GM12892 (cell line): ENCODE results near the gene C2CD3.
A peak's percentile ranks its signal among the peaks of the same experiment; 100 is the strongest.

Experiments
- DNase-seq: peaks from one replicate; pipeline ENCODE4 v3.0.0; 2011; ENCODE audit not compliant: insufficient read length
- FAIRE-seq: peaks from 2 replicates; lab custom pipeline; 2011; peaks lifted over from hg19 to GRCh38; lab: Jason Lieb, UNC
- POLR2A ChIP-seq: IDR thresholded peaks from 2 replicates; pipeline ENCODE4 v1.6.1; 2011; ENCODE audit warnings: low read depth, low read length, control low read depth
- POLR2AphosphoS5 ChIP-seq: IDR thresholded peaks from 2 replicates; pipeline ENCODE4 v1.6.1; 2011; ENCODE audit warnings: low read depth, low read length, control low read depth
- TAF1 ChIP-seq: IDR thresholded peaks from 2 replicates; pipeline ENCODE4 v1.6.1; 2011; ENCODE audit warnings: low read depth, mild to moderate bottlenecking, control low read depth, low read length, borderline replicate concordance

Gene C2CD3

DNA sequence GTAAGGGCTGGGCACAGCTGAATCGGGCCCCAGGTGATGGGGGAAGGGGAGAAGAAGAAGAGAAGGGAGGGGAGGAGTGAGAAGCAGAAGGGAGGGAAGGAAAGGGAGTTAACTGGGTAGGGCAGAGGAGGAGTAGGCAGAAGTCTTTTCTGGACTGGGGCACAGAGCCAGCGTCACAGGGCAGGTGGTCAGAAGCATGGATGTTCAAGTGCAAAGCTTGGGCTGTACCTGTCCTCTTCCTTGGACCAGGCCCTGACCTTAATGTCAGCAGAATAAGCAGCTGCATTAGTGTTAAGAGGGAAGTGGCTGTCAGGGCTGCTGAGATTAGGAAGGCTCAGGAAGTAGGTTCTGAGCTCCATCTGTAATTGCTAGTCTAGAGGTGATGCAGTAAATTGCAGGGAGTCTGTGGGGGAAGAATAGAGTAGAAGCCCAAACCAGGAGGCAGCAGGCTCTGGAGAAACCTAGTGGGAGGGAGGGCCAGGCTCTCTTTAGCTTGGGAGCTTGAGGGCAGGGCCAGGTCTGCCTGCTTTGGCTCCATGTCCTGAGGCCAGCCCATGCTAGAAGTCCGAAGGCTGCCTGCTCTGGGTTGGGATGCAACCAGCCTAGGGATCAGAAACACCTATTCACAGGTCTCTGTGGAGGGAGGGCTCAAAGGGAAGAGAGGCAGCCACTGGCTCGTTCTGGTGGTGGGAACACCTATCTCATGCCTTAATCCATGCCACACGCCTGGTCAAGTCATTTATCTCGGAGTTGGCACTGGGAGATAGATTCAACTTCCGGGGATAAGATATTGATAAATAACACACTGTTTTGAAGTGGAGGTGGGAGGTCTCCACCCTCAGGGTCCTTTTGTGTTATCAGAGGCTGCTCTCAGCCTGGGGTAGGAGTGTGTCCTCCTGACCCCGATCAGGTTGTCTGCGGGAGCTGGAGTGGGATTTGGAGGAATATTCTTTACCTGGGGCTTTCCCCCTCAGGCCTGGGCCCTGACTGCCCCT, 160.2 kb downstream of the C2CD3 start:
- peak; percentile 9 for FAIRE-seq
- no peak for TF ChIP-seq POLR2A
- TF ChIP-seq POLR2AphosphoS5: 0 out of 2 replicates have a peak, but pooled peaks have one; percentile 2
- no peak for TF ChIP-seq TAF1
- no peak for DNase-seq

DNA sequence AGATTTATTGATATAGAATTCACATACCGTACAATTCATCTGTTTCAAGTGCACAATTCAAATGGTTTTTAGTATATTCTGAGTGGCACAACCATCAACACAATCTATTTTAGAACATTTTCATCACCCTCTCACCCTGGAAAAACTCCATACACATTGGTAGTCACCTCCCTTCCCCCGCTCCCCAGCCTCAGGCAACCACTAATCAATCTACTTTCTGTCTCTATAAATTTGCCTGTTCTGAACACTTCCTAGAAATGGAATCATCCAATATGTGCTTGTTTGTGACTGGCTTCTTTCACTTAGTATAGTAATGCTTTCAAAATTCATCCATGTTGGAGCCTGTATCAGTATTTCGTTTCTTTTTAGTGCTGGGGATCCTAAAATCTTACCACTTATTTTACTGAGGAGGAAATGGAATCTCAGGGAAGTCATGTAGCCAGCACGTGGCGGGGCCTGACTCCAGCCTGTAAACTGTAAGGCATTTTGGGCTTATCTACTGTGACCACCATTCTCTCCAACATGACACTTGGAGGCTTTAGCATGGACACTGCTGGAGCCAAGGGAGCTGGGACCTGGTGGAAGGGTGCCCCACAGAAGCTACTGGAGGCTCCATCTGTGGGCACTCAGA, 161.0 kb downstream of the C2CD3 start:
- no peak for DNase-seq
- no peak for TF ChIP-seq TAF1
- no peak for TF ChIP-seq POLR2A
- no peak for TF ChIP-seq POLR2AphosphoS5
- FAIRE-seq: no peak

DNA sequence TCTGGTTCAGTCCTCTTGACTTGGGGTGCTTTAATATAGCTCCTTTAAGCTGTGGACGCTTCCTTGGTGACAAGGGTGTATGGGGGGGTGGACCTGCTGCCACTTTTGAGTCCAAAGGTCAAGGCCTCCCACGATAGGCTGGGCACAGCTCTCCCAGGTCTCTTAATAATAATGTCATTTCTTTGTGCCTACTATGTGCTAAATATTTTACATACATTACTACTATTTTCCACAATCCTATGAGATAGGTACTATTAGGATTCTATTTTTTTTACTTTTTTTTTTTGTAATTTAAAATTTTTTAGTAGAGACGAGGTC, 161.6 kb downstream of the C2CD3 start:
- DNase-seq (no peak), FAIRE-seq (no peak)
- TF ChIP-seq POLR2AphosphoS5: no peak
- no peak for TF ChIP-seq POLR2A
- TF ChIP-seq TAF1: no peak

DNA sequence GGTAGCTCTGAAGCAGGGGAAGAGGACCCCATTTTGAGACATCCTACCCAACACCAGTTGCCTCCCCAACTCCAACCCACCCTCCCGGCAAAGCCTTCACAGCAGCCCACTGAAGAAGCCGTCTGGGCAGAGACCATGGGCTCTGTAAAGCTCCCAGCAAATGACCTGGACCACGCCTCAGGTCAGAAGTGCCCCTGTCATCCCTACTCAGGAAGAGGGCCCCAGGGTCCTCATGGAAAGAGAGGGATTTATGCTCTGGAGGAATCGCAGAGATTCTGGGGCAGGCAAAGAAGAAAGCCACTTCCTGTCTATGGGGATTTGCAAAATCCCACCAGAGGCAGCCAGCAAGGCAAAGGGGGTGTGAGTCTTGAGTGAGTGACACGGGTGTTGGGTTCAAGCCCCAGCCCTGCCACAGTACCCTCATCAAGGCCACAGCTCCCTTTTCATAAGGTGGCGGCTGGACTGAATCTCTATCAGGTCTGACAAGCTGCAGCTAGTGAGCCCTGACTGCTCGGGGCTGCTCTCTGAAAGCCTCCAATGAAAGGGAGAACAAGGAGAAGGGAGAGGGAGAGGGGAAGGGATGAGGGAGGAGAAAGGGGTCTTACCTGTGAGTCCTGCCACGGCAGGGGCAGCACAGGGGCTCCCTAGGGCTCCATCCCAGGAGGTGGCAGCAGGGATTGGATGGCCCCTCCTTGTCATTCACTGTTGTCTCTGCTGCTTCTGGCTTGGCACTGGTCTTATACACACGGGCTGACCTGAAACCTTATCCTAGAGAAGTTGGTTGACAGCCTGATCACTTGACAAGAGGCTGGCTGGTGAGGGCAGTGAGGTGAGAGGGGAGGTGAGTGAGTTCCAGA, 162.2 kb downstream of the C2CD3 start, which contains the start of gene UCP3:
Gene UCP3 (minus strand): TSS at position 713 of the 857 bp plus-strand sequence. CDS start 2,043 bp downstream, outside the sequence.
- no peak for FAIRE-seq
- no peak for TF ChIP-seq POLR2AphosphoS5
- no peak for TF ChIP-seq POLR2A
- TF ChIP-seq TAF1: no peak
- DNase-seq: no peak

DNA sequence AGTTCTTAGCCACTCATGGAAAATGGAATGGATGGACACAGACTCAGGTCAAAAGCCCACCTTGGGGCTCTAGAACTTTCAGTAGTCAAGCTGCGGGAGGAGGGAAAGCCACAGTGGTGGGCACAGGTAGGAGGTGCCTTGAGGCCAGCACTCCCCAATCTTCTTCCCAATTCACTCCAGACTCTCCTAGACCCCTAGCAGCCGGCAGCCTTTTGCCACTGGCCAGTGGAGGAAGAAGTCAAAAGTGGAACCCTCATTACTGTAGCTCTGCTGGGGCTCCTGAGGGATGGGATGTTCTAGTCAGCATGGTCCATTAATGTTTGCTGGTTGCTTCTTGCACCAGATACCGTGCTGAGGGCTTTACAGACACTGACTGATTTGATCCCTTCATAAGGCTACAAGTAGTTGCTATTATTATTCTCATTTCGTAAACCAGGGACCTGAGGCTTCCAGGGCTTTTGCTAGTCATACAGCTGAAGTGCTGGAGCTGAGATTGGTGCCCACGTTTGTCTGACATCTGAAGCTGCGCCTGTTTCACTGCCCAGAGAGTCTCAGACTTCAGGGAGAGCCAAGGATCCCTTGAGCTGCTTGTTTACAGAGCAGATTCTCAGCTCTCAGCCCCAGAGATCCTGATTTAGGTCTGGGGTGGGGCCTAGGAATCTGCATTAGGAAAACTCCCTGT, 163.0 kb downstream of the C2CD3 start:
- FAIRE-seq: no peak
- TF ChIP-seq POLR2A: no peak
- TF ChIP-seq TAF1: no peak
- no peak for TF ChIP-seq POLR2AphosphoS5
- DNase-seq: no peak

DNA sequence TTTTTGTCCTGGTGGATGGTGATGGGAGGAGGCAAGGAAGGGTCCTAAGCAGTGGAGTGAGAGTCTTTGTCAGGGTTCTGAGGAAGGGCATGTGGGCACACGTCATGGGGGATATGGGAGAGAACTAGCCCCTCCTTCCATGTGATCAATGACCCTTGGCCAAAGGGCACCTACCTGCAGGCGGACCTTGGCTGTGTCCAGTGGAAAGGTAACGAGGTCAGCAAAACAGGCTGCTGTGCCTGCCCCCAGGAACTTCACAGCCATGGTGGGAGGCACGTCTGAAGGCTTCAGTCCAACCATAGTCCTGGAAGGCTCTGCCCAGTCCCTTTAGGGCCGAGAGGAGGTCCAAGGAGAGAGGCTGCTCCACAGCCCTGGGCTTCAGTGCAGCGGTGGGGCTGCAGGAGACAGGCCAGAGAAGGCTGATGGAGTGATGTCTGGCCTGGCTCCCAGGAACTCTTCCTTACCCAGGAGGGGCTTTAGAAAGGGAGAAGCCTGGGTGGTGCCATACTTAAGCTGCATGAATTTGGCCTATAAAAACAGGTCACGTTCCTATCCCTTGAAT, 164.0 kb downstream of the C2CD3 start:
- FAIRE-seq (no peak), DNase-seq (no peak)
- TF ChIP-seq TAF1 (no peak), POLR2A (no peak), POLR2AphosphoS5 (no peak)

DNA sequence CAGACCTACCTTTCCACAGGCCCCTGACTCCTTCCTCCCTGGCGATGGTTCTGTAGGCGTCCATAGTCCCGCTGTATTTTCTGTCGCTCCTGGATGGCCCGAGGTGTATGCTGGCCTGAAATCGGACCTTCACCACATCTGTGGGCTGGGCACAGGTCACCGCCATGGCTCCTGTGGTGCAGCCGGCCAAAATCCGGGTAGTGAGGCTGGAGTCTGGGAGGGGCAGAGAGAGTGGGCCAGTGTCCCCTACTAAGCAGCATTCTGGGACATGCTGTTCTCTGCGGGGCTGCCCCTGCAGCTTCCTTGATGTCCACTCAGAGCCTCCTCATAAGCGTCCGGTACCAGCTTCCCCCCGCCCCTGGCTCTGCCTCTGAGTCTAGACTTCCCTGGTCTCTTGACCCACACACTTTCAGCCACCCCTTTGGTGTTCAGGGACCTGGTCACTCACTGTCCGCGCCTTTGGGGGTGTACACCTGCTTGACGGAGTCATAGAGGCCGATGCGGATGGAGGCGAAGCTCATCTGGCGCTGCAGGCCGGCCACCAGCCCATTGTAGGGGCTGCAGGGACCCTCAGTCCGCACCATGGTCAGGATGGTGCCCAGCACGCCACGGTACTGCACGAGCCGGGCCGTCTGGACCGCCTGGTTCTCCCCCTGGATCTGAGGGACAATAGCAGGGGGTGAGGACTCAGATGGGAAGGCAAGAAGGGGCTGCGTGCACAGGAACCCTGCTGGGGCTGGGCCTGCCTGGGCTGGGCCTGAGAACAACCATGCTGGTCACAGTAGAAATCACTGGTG, 164.9 kb downstream of the C2CD3 start:
- FAIRE-seq: no peak
- DNase-seq: no peak

DNA sequence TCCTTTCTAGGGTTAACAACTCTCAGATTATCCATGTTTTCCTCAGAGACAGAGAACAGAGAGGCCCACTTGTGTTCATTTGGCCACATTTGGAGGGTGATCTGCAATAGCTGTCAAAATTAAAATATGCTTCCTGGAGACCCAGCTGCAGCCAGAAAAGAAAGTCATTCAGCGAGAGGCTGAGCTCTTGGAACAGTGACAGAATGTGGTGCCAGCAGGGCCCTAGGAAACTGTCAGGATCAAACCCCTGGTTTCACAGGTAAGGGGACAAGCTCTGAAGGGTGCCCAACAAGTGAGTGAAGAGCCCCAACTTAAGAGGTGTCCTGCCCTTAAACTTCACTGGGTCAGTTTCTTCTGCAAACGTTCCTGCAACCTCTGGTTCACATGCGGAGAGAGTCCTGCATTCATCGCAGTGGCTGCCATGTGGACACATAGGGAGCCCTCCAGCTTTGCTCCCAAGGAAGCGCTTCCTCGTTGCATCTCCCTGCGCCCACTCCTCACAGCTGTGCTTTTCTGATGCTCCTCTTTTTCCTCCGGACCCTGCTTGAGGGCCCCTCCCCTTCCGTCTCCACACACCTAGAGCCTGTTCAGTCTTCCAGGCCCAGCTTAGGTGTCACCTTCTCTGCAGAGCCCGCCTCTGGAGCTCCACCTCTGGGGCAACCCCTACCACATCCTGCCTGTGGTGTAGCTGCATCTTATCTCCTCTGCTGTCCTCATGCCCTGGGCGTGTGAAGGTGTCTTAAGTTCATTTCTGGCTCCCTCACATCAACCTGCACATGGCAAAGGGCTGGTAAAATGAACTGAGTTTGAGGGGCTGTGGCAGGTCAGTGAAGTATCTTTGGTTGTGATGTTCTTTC, 165.8 kb downstream of the C2CD3 start:
- TF ChIP-seq TAF1 (no peak), POLR2AphosphoS5 (no peak), POLR2A (no peak)
- DNase-seq: no peak
- no peak for FAIRE-seq

More for the DNA sequence above, 164.9 kb downstream of the C2CD3 start:
- no peak for TF ChIP-seq POLR2A
- TF ChIP-seq TAF1: no peak
- no peak for TF ChIP-seq POLR2AphosphoS5
